ENCODE results near the gene OMG. TPM values are rescaled to one million over a fixed set of nuclear protein-coding genes. Genes with fewer than 3 reads are reported as not detected.

Gene OMG
- total RNA-seq, 2 experiments from 2014 or later = 0.44 to 0.47 TPM

- TF ChIP-seq CTCF (IDR thresholded peaks at IDR 0.05) = no peak
- Histone ChIP-seq H3K4me1 (ENCODE audit: insufficient read depth, low read length) (no peaks in the 10 kb centered on the region), H3K27me3 (ENCODE audit: control insufficient read depth in 1 of 2, insufficient read depth in 2 of 2, low read length in 2 of 2) (no peaks in the 10 kb centered on the region), H3K36me3 (ENCODE audit: insufficient read depth, low read length) (peaks cover 26% of the 10 kb centered on the region), H3K4me3 (ENCODE audit: low read length) (no peak overlapping the region), H3K9me3 (ENCODE audit: control insufficient read depth in 1 of 2, insufficient read depth in 1 of 2, low read length in 2 of 2) (no peaks in the 10 kb centered on the region), H3K27ac (ENCODE audit: low read depth in 1 of 2, low read length in 2 of 2) (no peak overlapping the region)
- no peaks in the 10 kb centered on the region for H3K4me1 Mint-ChIP-seq (ENCODE audit: low read depth)
- intact Hi-C loops (cut with DNase I, micrococcal nuclease) = loop anchor here in 1 of 2 experiments (5.0 to 10.0 kb wide), 2 partner anchors 33 to 64 kb away; no protein-coding TSS in a partner anchor
- ATAC-seq (ENCODE audit: poor library complexity) (no peak), DNase-seq (no peak)
- no peaks in the 10 kb centered on the region for H3K27me3 Mint-ChIP-seq
- peaks cover 27% of the 10 kb centered on the region for H3K36me3 Mint-ChIP-seq (ENCODE audit: low read depth)
- no peak overlapping the region for H3K27ac Mint-ChIP-seq
- H3K4me3 Mint-ChIP-seq = no peak overlapping the region
- ChIA-PET CTCF (interaction anchor here (1.1 kb wide), 1 partner anchor 44 kb away, joined by 3 read pairs; no protein-coding TSS in a partner anchor), POLR2A (interaction anchor here (1.1 to 1.4 kb wide), 2 partner anchors 12 to 15 kb away, joined by 3 to 4 read pairs; partner anchors contain the start of gene EVI2B)
- no peaks in the 10 kb centered on the region for H3K9me3 Mint-ChIP-seq
Measured at GRCh38 chr17:31329221-31329620, 32.2 kb upstream of the OMG start.

- H3K4me3 Mint-ChIP-seq = no peak overlapping the region
- H3K4me3 ChIP-seq (ENCODE audit: low read length) = no peak overlapping the region
- H3K36me3 ChIP-seq (ENCODE audit: insufficient read depth, low read length) = peaks cover 26% of the 10 kb centered on the region
- peaks cover 27% of the 10 kb centered on the region for H3K36me3 Mint-ChIP-seq (ENCODE audit: low read depth)
- POLR2A ChIA-PET = interaction anchor here (1.1 to 1.4 kb wide), 2 partner anchors 11 to 14 kb away, joined by 3 to 4 read pairs; partner anchors contain the start of gene EVI2B
- no peaks in the 10 kb centered on the region for H3K27me3 ChIP-seq (ENCODE audit: control insufficient read depth in 1 of 2, insufficient read depth in 2 of 2, low read length in 2 of 2)
- H3K27ac Mint-ChIP-seq = no peak overlapping the region
- DNase-seq = no peak
- no peaks in the 10 kb centered on the region for H3K9me3 ChIP-seq (ENCODE audit: control insufficient read depth in 1 of 2, insufficient read depth in 1 of 2, low read length in 2 of 2)
- CTCF ChIA-PET = no interaction called here
- no peaks in the 10 kb centered on the region for H3K9me3 Mint-ChIP-seq
- intact Hi-C loops (cut with DNase I, micrococcal nuclease) = loop anchor here in 1 of 2 experiments (5.0 to 10.0 kb wide), 2 partner anchors 34 to 63 kb away; no protein-coding TSS in a partner anchor
- H3K27me3 Mint-ChIP-seq = no peaks in the 10 kb centered on the region
- no peak overlapping the region for H3K27ac ChIP-seq (ENCODE audit: low read depth in 1 of 2, low read length in 2 of 2)
- no peak for ATAC-seq (ENCODE audit: poor library complexity)
- peaks cover 7% of the 10 kb centered on the region for H3K4me1 Mint-ChIP-seq (ENCODE audit: low read depth)
- no peaks in the 10 kb centered on the region for H3K4me1 ChIP-seq (ENCODE audit: insufficient read depth, low read length)
- TF ChIP-seq CTCF (IDR thresholded peaks at IDR 0.05) = no peak
Measured at GRCh38 chr17:31328160-31328535, 31.1 kb upstream of the OMG start.

GRCh38 chr17:31327534-31328159 is 30.6 kb upstream of the OMG start:
- ChIA-PET CTCF (no interaction called here), POLR2A (interaction anchor here (1.4 kb wide), 1 partner anchor 10 kb away, joined by 3 read pairs; no protein-coding TSS in a partner anchor)
- Histone ChIP-seq H3K27me3 (ENCODE audit: control insufficient read depth in 1 of 2, insufficient read depth in 2 of 2, low read length in 2 of 2) (no peaks in the 10 kb centered on the region), H3K4me1 (ENCODE audit: insufficient read depth, low read length) (no peaks in the 10 kb centered on the region), H3K27ac (ENCODE audit: low read depth in 1 of 2, low read length in 2 of 2) (no peak overlapping the region), H3K36me3 (ENCODE audit: insufficient read depth, low read length) (peaks cover 26% of the 10 kb centered on the region), H3K9me3 (ENCODE audit: control insufficient read depth in 1 of 2, insufficient read depth in 1 of 2, low read length in 2 of 2) (no peaks in the 10 kb centered on the region), H3K4me3 (ENCODE audit: low read length) (no peak overlapping the region)
- DNase-seq = no peak
- intact Hi-C loops (cut with DNase I, micrococcal nuclease) = loop anchor here in 1 of 2 experiments (5.0 to 10.0 kb wide), 2 partner anchors 35 to 63 kb away; no protein-coding TSS in a partner anchor
- H3K27me3 Mint-ChIP-seq = no peaks in the 10 kb centered on the region
- ATAC-seq (ENCODE audit: poor library complexity) = no peak
- H3K4me3 Mint-ChIP-seq = no peak overlapping the region
- no peak for TF ChIP-seq CTCF (IDR thresholded peaks at IDR 0.05)
- no peaks in the 10 kb centered on the region for H3K9me3 Mint-ChIP-seq
- H3K36me3 Mint-ChIP-seq (ENCODE audit: low read depth) = peaks cover 27% of the 10 kb centered on the region
- H3K27ac Mint-ChIP-seq = no peak overlapping the region
- peaks cover 10% of the 10 kb centered on the region for H3K4me1 Mint-ChIP-seq (ENCODE audit: low read depth)
